ENCODE measurements around the gene SPARCL1.
"Not testable (repeated sequence)": the region's sequence is repeated elsewhere in the genome, so short reads cannot be mapped to it uniquely, and the experiment has no call there.

SPARCL1 gene

DNA sequence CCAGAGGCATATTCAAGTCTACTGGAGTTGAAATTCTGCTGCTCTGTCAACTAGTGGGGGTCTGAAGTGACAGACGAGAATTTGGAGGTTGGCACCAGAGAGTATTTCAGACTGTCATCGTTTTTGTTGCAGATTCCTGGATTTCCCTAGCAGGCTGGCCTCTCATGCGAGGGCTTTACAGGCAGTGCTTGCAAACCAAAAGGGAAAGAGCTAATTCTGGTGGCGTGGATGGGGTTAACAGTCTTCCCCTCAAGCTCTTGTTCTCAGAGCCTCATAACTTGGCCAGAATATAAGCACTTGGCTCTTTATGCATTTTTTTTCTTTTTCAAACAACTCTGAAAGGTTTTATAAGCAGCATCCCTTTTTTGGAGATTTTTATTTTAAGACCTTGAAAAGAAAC lies at the start of gene SPARCL1:
TSS of gene SPARCL1 (minus strand) at position 190 of the 400 bp plus-strand sequence. CDS start 29,802 bp downstream, outside the sequence.
- no peak for DNase-seq

DNA sequence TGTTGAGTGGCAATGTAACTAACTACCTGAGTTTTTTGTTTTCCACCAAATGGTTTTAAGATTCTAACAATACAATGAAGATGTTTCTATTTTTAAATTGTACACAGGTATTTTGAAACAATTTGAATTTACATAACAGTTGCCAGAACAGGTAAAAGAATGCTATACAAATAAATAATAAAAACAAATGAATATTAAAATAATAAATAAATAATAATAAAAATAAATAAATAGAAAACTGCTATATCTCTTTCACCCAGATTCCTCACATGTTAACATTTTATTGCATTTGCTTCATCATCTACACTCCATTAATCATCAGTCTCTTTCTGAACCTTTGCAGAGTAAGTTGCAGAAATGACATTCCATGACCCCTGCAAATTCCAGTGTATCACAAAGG lies 46.8 kb upstream of the SPARCL1 start:
- DNase-seq = no peak

DNA sequence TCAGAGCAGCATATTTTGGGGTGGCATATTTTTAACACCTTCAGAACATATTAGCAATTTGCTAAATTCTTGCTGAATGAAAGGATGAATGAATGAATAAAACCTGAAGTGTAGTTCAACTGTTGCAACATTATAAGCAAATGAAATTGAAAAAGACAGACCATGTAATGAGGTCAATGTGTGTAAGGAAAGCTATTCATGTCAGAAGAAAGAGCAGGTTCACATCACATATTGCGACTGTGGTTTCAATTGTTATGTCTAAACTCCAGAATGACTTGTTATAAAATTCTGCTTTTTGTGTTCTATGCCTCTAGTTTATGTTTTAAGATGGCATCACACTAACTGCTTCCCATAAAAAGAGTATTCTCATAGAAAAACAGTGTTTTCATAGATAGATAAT lies 46.2 kb upstream of the SPARCL1 start:
- peak; percentile 3 for DNase-seq

DNA sequence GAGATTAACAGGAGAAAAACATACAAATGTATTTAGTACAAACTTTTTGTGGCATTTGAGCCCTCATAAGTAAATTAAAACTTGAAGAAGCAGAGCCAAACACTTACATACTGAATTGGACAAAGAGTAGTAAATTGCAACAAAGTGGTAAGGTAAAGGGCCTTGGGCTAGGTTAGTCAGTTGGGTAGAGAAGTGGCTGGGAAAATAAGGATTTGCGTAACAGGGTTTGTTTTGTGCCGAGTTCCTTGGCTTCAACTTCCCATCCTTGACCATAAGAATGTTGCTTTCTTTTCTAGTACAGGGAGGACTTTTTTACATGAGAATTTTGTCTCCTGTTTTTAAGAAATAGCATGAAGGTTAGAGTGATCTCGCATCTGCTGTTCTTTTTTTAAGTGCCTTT lies 45.8 kb upstream of the SPARCL1 start:
- no peak for DNase-seq

DNA sequence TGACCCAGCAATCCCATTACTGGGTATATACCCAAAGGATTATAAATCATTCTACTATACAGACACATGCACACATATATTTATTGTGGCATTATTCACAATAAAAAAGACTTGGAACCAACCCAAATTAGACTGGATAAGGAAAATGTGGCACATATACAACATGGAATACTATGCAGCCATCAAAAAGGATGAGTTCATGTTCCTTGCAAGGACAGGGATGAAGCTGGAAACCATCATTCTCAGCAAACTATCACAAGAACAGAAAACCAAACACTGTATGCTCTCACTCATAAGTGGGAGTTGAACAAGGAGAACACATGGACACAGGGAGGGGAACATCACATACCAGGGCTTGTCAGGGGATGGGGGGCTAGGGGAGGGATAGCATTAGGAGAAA lies 45.2 kb upstream of the SPARCL1 start:
- not testable (repeated sequence) for DNase-seq

DNA sequence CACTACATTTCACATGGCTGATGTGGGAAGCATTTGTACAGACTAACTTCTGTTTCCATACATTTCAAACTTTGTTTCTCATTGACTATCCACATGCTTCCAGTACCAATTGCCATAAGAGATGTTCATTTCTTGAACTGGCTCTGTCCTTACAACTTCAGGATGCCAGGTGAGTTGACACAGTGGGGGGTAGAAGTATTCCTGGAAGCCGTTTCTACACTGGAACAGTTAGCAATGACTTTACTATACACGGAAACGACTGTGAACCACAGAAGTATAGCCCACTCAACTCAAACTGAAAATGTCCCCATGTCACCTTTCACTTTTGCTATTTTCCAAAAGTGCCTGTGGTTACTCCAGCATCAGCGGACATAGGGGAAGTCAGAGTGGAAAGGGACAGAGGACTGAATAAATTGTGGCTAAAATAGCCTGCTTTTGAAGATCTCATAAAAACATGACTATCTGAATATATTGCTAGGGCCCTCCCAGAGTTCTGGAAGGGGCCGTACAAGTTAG lies 41.2 kb upstream of the SPARCL1 start:
- peak; percentile 9 for DNase-seq

DNA sequence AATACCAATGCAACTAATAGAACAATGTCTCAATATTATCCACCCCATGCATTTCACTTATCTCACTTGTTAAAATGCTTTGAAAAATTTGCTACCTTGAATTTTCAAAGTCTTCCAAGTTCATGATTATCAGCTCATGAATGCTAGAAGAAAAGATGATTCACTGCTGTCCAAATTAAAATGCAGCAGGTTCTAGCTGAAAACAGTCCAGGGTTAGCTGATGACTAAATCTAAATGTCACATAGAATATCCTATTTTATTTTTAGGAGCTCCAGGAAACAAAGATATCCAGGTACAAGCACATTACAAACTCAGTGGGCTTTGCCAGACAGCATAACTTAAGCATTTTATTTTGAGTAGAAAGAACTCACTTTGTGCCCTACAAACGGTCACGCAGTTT lies 38.0 kb upstream of the SPARCL1 start:
- no peak for DNase-seq

DNA sequence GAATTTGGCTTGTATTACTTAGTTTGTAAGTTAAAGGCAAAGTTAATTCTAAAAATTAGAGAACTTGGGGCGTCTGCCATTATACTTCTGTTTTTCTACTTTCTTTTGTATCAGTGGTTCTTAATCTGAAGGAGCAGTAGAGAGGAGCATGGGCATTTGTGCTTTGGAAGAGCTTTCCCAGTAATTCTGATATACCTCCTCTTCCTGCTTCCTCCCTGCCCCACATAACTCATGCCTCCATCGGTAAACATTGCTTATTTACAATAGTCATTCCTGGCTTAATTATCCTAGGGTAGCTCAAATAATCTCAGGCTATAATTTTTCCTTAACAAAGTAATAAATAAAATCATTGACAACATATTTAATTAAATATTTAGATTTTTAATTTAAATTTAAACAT lies 37.1 kb upstream of the SPARCL1 start:
- DNase-seq = no peak

GRCh38 chr4:87565746-87566145 lies 36.6 kb upstream of the SPARCL1 start:
- DNase-seq = no peak

DNA sequence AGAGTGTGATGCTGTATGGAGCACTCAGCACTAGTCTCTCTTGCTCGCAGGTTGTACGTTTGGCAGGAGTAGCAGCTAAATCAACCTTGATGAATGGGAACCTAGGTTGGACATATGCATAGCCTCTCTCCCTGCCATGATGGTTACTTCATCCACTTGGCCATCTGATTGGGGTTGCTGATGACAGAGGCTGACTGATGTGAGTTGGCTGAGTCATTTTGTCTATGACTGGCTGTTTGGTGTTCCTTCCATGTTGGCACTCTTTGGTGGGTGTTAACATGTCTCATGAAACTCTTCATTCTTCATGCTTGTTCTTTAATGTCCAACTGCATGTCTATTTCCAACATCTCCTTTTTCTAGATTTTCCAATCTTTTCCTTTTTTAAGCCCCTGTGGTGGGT lies 31.6 kb upstream of the SPARCL1 start:
- peak; percentile 7 for DNase-seq

DNA sequence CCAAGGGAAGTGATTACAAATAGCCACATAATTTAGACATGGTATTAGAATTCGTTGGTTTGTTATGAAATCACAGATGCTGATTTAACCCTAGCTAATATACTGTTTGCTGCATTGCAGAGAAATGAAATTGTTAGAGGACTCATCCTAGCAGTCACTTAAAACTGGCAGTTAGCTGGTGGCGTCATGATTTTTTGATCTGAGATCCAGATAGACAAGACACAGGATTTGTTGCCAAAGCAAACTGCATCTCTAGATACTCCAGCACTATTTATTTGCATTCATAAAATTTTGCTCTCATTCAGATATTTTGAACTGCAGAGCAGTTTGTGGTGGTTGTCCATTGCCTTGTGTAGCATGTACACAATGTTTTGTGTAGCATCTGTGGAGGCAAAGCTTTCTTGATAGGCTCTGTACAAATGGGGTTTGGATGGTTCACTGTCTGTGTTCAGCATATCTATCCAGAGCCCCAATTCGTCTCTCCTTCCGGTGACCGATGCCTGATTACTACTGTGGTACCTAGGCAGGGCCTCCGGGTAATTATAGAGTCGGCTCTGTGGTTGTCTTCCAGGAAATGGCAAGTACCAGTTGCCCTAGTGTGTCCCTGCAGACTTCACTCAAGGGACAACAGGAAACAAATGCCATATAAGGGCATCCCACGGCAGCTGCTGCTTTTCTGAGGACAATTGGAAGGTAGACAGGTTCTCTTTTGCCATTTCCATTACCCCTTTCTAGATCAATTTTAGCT lies 30.1 kb upstream of the SPARCL1 start:
- DNase-seq = peak; percentile 82

- no peak for DNase-seq
Observed at GRCh38 chr4:87557348-87557747, 28.2 kb upstream of the SPARCL1 start.

GRCh38 chr4:87555773-87556619 lies 26.8 kb upstream of the SPARCL1 start:
- DNase-seq = peak; percentile 61

DNA sequence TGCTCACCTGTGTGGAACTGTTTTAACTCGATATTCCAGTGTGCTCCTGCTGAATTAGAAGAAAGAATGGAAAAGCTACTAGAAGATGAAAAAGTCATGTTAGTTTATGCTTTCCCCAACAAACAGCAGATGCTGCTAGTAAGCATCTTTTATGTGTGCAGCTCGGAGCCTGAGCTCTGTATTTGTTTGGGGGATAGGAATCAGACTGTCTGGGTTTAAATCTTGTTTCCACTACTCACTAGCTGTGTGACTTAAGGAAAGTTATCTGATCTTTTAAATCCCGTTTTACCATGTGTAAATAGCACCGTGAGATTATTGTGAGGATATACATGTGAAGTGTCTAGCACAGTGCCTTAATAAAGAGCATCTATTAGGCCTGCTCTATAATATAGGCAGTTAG lies 24.0 kb upstream of the SPARCL1 start:
- DNase-seq = no peak

DNA sequence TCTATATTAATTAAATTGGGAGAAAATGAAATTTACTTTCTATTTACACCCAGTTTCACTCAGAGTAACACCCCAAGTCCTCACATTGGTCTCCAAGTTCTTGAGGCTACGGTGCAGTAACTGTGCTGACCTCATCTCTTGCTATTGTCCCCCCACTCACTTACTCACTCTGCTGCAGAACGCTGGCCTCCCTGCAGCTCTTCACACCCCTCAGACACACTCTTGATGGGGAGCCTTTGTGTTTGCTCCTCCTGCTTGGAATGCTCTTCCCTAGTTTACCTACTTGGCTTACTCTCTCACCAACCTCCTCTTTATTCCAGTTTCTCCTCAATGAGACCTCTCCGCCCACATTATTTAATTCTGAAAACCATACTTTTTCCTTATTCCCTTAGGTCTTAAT lies 22.2 kb upstream of the SPARCL1 start:
- DNase-seq = no peak

GRCh38 chr4:87547016-87547708 lies 18.0 kb upstream of the SPARCL1 start:
- no peak for DNase-seq

- no peak for DNase-seq
Observed at GRCh38 chr4:87545052-87545451, 15.9 kb upstream of the SPARCL1 start.

DNA sequence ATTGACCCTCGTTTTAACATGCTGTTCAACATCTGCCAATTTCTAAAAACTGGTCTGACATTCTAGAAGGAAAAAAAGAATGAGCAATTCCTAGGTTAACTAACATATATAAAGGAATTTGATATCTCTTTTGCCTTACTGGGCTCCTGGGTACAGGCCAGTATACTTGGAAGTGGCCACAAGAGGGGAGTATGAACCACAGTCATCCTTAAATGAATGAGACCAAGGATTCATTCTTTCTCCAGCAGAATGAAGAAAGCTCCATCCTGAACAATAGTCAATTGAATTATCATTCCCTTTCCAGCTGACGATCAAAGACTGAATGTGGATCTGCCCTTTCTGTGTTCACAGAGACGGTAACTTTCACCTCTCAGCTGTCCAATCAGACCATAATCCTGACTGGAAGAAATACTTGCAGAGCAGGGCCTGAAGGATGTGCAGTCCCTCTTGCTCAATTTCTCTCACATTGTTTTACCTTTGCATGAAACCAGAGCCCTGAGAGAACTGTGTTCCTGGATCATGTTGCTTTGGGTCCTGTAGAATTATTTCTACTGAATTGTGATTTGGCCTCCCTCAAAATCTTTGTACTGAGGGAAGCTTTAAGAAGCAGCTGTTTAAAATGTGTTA lies 14.8 kb upstream of the SPARCL1 start:
- peak; percentile 9 for DNase-seq

GRCh38 chr4:87542734-87543312 lies 13.6 kb upstream of the SPARCL1 start:
- DNase-seq = no peak

DNA sequence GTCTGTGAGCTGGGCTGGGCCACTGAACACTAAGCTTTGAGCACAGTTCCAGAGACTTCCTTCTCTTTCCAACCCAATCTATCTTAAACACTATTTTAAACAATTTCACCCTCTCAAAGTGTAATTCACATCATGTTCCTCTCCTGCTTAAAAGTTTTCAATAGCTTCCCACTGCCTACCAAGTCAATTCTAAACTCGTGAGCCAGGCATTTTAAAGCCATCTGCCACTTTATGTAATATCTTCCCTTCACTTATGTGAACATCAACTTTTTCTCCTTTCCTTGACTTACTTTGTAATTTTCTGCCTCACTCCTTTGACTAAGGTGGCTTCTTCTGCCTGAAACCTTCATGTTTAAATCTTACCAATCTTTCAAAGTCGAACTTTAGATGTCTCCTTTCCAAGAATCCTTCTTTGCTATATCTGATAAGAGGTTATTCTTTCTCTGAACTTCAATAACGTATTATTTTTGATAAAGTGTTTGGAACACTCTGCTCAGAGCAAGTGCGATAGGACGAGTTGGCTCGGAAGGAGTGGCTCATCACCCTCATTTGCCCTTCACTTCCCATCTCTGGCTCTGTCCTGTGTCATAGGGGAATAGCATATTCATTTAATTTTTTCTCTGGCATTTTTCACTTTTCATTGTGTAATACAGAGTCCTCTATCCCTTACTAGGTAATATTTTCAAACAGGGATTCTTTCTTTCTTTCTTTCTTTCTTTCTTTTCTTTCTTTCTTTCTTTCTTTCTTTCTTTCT lies 13.0 kb upstream of the SPARCL1 start:
- no peak for DNase-seq

GRCh38 chr4:87541521-87541920 lies 12.3 kb upstream of the SPARCL1 start:
- no peak for DNase-seq

Data from activated CD4-positive, alpha-beta T cell treated with anti-CD3 and anti-CD28 coated beads, Interleukin-2, Interleukin-6, amounts not matched to agents 100 ng/mL and 50 ng/mL, durations not matched to agents 16 hours and 8 hours (primary cell).